ENCODE data around the gene SNX8. TPM values are rescaled to one million over a fixed set of nuclear protein-coding genes. Genes with fewer than 3 reads are reported as not detected.
A peak's percentile ranks its signal among the peaks of the same experiment; 100 is the strongest.

The SNX8 gene
- total and polyA plus RNA-seq, 2 of the 8 experiments (the other 6 are each of a cell fraction or from before 2014, with no cell fraction given): 46.2 to 70.8 TPM

DNA sequence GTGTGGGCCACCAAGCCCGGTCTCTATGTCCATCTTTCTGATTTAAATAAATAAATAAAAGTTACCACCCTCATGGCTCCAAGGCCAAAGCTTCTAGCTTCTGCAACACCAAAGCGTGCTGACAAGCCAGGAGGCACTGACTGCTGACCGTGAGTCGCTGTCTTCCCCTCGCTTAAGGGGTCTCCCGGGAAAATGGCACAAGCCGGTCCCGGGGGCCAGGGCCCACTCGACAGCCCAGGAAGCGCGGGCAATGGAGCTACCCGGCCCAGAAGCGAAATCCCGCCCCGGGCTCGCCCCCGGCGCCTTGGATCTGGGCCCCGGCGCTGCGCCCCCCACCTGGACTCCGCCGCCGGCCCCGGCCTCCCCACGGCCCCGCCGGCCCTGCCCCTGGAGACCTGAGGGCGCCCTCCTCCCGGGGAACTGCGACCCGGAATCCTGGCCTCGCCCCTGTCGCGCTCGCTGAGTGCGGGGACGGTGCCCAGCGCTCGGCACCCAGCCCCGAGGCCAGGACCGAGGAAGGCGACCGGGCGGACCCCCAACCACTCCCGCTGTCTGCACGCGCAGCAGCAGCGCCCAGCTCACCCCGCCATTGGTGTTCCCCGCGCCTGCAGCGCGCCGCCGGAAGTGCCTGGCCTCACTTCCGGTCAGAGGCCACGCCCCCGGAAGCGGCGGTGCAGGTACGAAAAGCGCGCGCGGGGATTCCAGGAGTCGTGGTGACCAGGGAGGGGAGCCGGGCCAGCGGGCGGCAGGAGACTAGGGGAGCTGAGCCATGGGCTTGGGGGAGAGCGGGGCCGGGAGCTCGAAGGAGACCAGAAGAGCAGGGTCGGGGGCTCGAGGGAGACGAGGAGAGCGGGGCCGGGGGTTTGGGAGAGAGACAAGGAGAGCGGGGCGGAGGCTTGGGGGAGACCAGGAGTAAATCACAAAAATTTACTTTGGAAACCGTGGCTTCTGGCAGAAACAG, 72.4 kb downstream of the SNX8 start, which contains the start of the genes MRM2 and NUDT1:
TSS of gene MRM2 (minus strand) at position 626 of the 961 bp plus-strand sequence. CDS start at position 590, 36 bp downstream.
TSS of gene NUDT1 (plus strand) at position 647 of the 961 bp plus-strand sequence. CDS start 2,349 bp downstream, outside the sequence.
- Histone ChIP-seq H3K79me1 (ENCODE audit: low read depth, low read length) (0 out of 2 replicates have a peak, but pooled peaks cover 2% of the 10 kb centered on the region), H3K27ac (ENCODE audit: low read depth, low read length) (peak within 1 kb of the TSS; percentile 76), H3K23ac (ENCODE audit: insufficient read length) (no peak within 1 kb of the TSS), H4K91ac (replicated peaks; ENCODE audit: insufficient read length, low read length) (peak within 1 kb of the TSS; percentile 76), H3K9ac (replicated peaks in 1 of 4; ENCODE audit: extremely low read depth in 1 of 4, low read depth in 3 of 4, low read length in 3 of 4) (peak within 1 kb of the TSS; percentile 80 to 88 (median 84)), H3K4me2 (ENCODE audit: insufficient read depth in 1 of 2, low read depth in 2 of 2, low read length in 2 of 2) (peak within 1 kb of the TSS; percentile 92 to 94), H3K56ac (replicated peaks; ENCODE audit: insufficient read length, low read depth, low read length) (peak within 1 kb of the TSS; percentile 55), H4K5ac (ENCODE audit: insufficient read length, low read depth, low read length) (peak within 1 kb of the TSS; percentile 88), H3K36me3 (ENCODE audit: control insufficient read depth in 2 of 4, insufficient read depth in 4 of 4, low read length in 3 of 4) (peaks cover 6 to 24% (median 21%) of the 10 kb centered on the region in 4 experiments), H2BK15ac (ENCODE audit: low read length) (0 out of 2 replicates have a peak within 1 kb of the TSS, but pooled peaks have one; percentile 25), H3K4ac (replicated peaks; ENCODE audit: insufficient read length, low read depth, low read length) (peak within 1 kb of the TSS; percentile 71), H4K20me1 (replicated peaks in 1 of 2; ENCODE audit: control insufficient read depth in 1 of 2, insufficient read depth in 2 of 2, low read length in 2 of 2) (peaks cover 0 to 8% of the 10 kb centered on the region in 2 experiments), H2AFZ (ENCODE audit: low read length) (no peak within 1 kb of the TSS), H3K18ac (ENCODE audit: extremely low read depth, low read length) (peak within 1 kb of the TSS; percentile 96), H3K4me3 (ENCODE audit: extremely low read depth in 1 of 4, insufficient read depth in 2 of 4, low read depth in 3 of 4, low read length in 4 of 4) (peak within 1 kb of the TSS; percentile 84 to 100 (median 87)), H2AK5ac (ENCODE audit: low read depth, low read length) (no peak within 1 kb of the TSS), H2BK12ac (ENCODE audit: low read depth, low read length) (no peak within 1 kb of the TSS), H2BK5ac (ENCODE audit: low read depth, low read length) (no peak within 1 kb of the TSS), H3K27me3 (replicated peaks in 1 of 4; ENCODE audit: control insufficient read depth in 3 of 4, extremely low read depth in 1 of 4, insufficient read depth in 3 of 4, low read length in 3 of 4) (no peaks in the 10 kb centered on the region; a peak in 1 of 7 replicates), H3K9me3 (ENCODE audit: insufficient read depth in 2 of 2, low read depth in 1 of 2, low read length in 1 of 2) (no peaks in the 10 kb centered on the region), H3K14ac (ENCODE audit: insufficient read length) (no peak within 1 kb of the TSS), H4K8ac (ENCODE audit: extremely low read depth, insufficient read depth, low read length) (peak within 1 kb of the TSS; percentile 85; the same call in 1 of the 2 replicates), H2BK120ac (replicated peaks; ENCODE audit: low read depth, low read length) (no peak within 1 kb of the TSS), H3K79me2 (ENCODE audit: control insufficient read depth in 1 of 2, insufficient read depth in 2 of 2, low read length in 2 of 2) (peaks cover 0 to 24% of the 10 kb centered on the region in 2 experiments; a peak in 2 of 4 replicates), H3K4me1 (replicated peaks in 1 of 4; ENCODE audit: control insufficient read depth in 3 of 4, insufficient read depth in 4 of 4, low read length in 3 of 4) (peaks cover 0 to 11% (median 4%) of the 10 kb centered on the region in 4 experiments; a peak in 4 of 7 replicates), H2BK20ac (ENCODE audit: low read length) (no peak within 1 kb of the TSS), H3K23me2 (ENCODE audit: low read depth, low read length) (peaks cover 3% of the 10 kb centered on the region; the same call in 1 of the 2 replicates)
- ChIA-PET CTCF (ENCODE audit: partially characterized antibody) (interaction anchor here (0.5 to 3.2 kb wide), 9 partner anchors 18 to 948 kb away, joined by 3 to 16 read pairs (median 3); no protein-coding TSS in a partner anchor), POLR2A (ENCODE audit: partially characterized antibody) (interaction anchor here (1.0 to 2.8 kb wide), 13 partner anchors 9 to 114 kb away, joined by 3 to 36 read pairs (median 4); partner anchors contain the start of gene MAD1L1)
- 2% methylated on average over 39 of the region's 81 CpGs; no CpG with 5 or more reads in 1 of the 2 experiments for WGBS, 2 experiments (ENCODE audit: extremely low coverage in 1 of 2, insufficient coverage in 1 of 2, insufficient read length in 1 of 2, insufficient replicate concordance in 2 of 2, low coverage in 1 of 2, low lambda C conversion rate in 2 of 2, missing lambda C conversion rate in 1 of 2)
- DNase-seq (ENCODE audit: low read depth in 1 of 2, low spot score in 2 of 2): peak in 1 of 2 experiments; percentile 92
- no peak for FAIRE-seq
- TF ChIP-seq KDM5A (IDR thresholded peaks at IDR 0.05; ENCODE audit: low read length) (peak; percentile 59), POLR2AphosphoS5 (IDR thresholded peaks at IDR 0.05; ENCODE audit: low read depth, low read length) (peak; percentile 74; the same call in 1 of the 2 replicates), TEAD4 (IDR thresholded peaks at IDR 0.05; ENCODE audit: low read depth, low read length) (no peak), TAF1 (IDR thresholded peaks at IDR 0.05; ENCODE audit: low read depth, low read length) (peak; percentile 90), TAF7 (optimal IDR thresholded peaks at IDR 0.05; ENCODE audit: borderline replicate concordance, low read depth, low read length) (peak; percentile 72), TBP (IDR thresholded peaks at IDR 0.05; ENCODE audit: low read depth, low read length) (peak; percentile 84), SIX5 (IDR thresholded peaks at IDR 0.05; ENCODE audit: low read depth, low read length) (no peak)
- TF ChIP-seq, protein P1, sequence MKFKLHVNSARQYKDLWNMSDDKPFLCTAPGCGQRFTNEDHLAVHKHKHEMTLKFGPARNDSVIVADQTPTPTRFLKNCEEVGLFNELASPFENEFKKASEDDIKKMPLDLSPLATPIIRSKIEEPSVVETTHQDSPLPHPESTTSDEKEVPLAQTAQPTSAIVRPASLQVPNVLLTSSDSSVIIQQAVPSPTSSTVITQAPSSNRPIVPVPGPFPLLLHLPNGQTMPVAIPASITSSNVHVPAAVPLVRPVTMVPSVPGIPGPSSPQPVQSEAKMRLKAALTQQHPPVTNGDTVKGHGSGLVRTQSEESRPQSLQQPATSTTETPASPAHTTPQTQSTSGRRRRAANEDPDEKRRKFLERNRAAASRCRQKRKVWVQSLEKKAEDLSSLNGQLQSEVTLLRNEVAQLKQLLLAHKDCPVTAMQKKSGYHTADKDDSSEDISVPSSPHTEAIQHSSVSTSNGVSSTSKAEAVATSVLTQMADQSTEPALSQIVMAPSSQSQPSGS (IDR thresholded peaks at IDR 0.05; ENCODE audit: low read length): 0 out of 2 replicates have a peak, but pooled peaks have one; percentile 37
